ENCODE measurements around the gene CMBL. TPM values are rescaled to one million over a fixed set of nuclear protein-coding genes. Genes with fewer than 3 reads are reported as not detected.
"Not testable (repeated sequence)": the region's sequence is repeated elsewhere in the genome, so short reads cannot be mapped to it uniquely, and the experiment has no call there.

The CMBL gene
- total and polyA plus RNA-seq, 2 of the 13 experiments (the other 11 are each of a cell fraction or from before 2014, with no cell fraction given): 11.5 to 17.0 TPM

- Histone ChIP-seq H4K20me1 (ENCODE audit: insufficient read depth, low read length) (no peaks in the 10 kb centered on the region), H3K4me2 (ENCODE audit: low read depth, low read length) (no peak overlapping the region), H3K9ac (ENCODE audit: insufficient read depth, low read depth, low read length) (no peak overlapping the region), H3K27me3 (ENCODE audit: control insufficient read depth in 1 of 2, insufficient read depth in 2 of 2, low read length in 2 of 2) (no peaks in the 10 kb centered on the region), H3K27ac (ENCODE audit: extremely low read length, insufficient read depth, low read length) (no peak overlapping the region), H3K4me1 (ENCODE audit: insufficient read depth, low read length) (no peaks in the 10 kb centered on the region), H3K9me3 (ENCODE audit: low read length) (no peaks in the 10 kb centered on the region), H3K79me2 (ENCODE audit: insufficient read depth, low read length) (no peaks in the 10 kb centered on the region), H3K36me3 (replicated peaks in 1 of 2; ENCODE audit: control insufficient read depth in 1 of 2, insufficient read depth in 2 of 2, low read length in 2 of 2) (peaks cover 2 to 15% of the 10 kb centered on the region in 2 experiments; a peak in 3 of 5 replicates), H3K4me3 (replicated peaks in 1 of 3; ENCODE audit: insufficient read depth in 1 of 3, low read depth in 2 of 3, low read length in 3 of 3) (no peak overlapping the region), H2AFZ (ENCODE audit: low read length) (no peak overlapping the region)
- TF ChIP-seq HIC2 (CRISPR knock-in tag; IDR thresholded peaks at IDR 0.05; ENCODE audit: low read depth) (no peak), JUND (CRISPR knock-in tag; IDR thresholded peaks at IDR 0.05) (no peak), XBP1 (CRISPR knock-in tag; IDR thresholded peaks at IDR 0.05) (no peak)
- ChIA-PET CTCF (ENCODE audit: low intra/inter-chr PET ratio, low total read pairs) (no interaction called here), POLR2A (no interaction called here)
- DNase-seq (ENCODE audit: low spot score) (no peak), FAIRE-seq (no peak), ATAC-seq (no peak)
- in situ Hi-C loops (cut with HindIII; ENCODE audit: extremely low pct_ligation_motif_present, low pct_unique_long_range_greater_than_20kb) (loop anchor here (10.0 kb wide), 2 partner anchors 78 to 338 kb away; no protein-coding TSS in a partner anchor), intact Hi-C loops (cut with micrococcal nuclease; ENCODE audit: unreplicated experiment) (no loop called here)
- WGBS (ENCODE audit: low lambda C conversion rate): 95% methylated on average over 7 of the region's 7 CpGs
- BruUV-seq (replicated peaks): no TSS peak
These were observed 20.9 kb downstream of the CMBL start for GRCh38 chr5:10286862-10287227.

GRCh38 chr5:10286162-10286861 lies 21.4 kb downstream of the CMBL start:
- POLR2A ChIA-PET: interaction anchor here (0.6 kb wide), 1 partner anchor 30 kb away, joined by 3 read pairs; no protein-coding TSS in a partner anchor
- ATAC-seq (no peak), FAIRE-seq (no peak), DNase-seq (ENCODE audit: low spot score) (no peak)
- no peak overlapping the region for H3K27ac ChIP-seq (ENCODE audit: extremely low read length, insufficient read depth, low read length)
- intact Hi-C loops (cut with micrococcal nuclease; ENCODE audit: unreplicated experiment) (no loop called here), in situ Hi-C loops (cut with HindIII; ENCODE audit: extremely low pct_ligation_motif_present, low pct_unique_long_range_greater_than_20kb) (loop anchor here (10.0 kb wide), 2 partner anchors 78 to 338 kb away; no protein-coding TSS in a partner anchor)
- no peak for TF ChIP-seq SP1 (IDR thresholded peaks at IDR 0.05)
- TF ChIP-seq SP1 (CRISPR knock-in tag; IDR thresholded peaks at IDR 0.05): no peak
- no peak for TF ChIP-seq WIZ (CRISPR knock-in tag; IDR thresholded peaks at IDR 0.05)
- TF ChIP-seq HDAC2 (CRISPR knock-in tag; IDR thresholded peaks at IDR 0.05): no peak
- TF ChIP-seq PBX2 (CRISPR knock-in tag; IDR thresholded peaks at IDR 0.05): no peak
- no peak for TF ChIP-seq GTF2F1 (IDR thresholded peaks at IDR 0.05; ENCODE audit: low read length)
- TF ChIP-seq MBD4 (IDR thresholded peaks at IDR 0.05; ENCODE audit: borderline replicate concordance, low read length): no peak
- H3K36me3 ChIP-seq (replicated peaks in 1 of 2; ENCODE audit: control insufficient read depth in 1 of 2, insufficient read depth in 2 of 2, low read length in 2 of 2): peaks cover 2 to 15% of the 10 kb centered on the region in 2 experiments; a peak in 3 of 5 replicates
- no peak overlapping the region for H3K4me2 ChIP-seq (ENCODE audit: low read depth, low read length)
- no peaks in the 10 kb centered on the region for H4K20me1 ChIP-seq (ENCODE audit: insufficient read depth, low read length)
- CTCF ChIA-PET (ENCODE audit: low intra/inter-chr PET ratio, low total read pairs): no interaction called here
- H3K9ac ChIP-seq (ENCODE audit: insufficient read depth, low read depth, low read length): no peak overlapping the region
- BruUV-seq (replicated peaks): no TSS peak
- no peak overlapping the region for H3K4me3 ChIP-seq (replicated peaks in 1 of 3; ENCODE audit: insufficient read depth in 1 of 3, low read depth in 2 of 3, low read length in 3 of 3)
- H3K4me1 ChIP-seq (ENCODE audit: insufficient read depth, low read length): no peaks in the 10 kb centered on the region
- H2AFZ ChIP-seq (ENCODE audit: low read length): no peak overlapping the region
- 91% methylated on average over 3 of the region's 6 CpGs for WGBS (ENCODE audit: low lambda C conversion rate)
- no peaks in the 10 kb centered on the region for H3K79me2 ChIP-seq (ENCODE audit: insufficient read depth, low read length)
- H3K27me3 ChIP-seq (ENCODE audit: control insufficient read depth in 1 of 2, insufficient read depth in 2 of 2, low read length in 2 of 2): no peaks in the 10 kb centered on the region
- no peaks in the 10 kb centered on the region for H3K9me3 ChIP-seq (ENCODE audit: low read length)

- WGBS (ENCODE audit: low lambda C conversion rate): 90% methylated on average over 8 of the region's 8 CpGs
- CTCF ChIA-PET (ENCODE audit: low intra/inter-chr PET ratio, low total read pairs); H3K9me3 ChIP-seq (ENCODE audit: low read length); H3K27me3 ChIP-seq (ENCODE audit: control insufficient read depth in 1 of 2, insufficient read depth in 2 of 2, low read length in 2 of 2); H3K4me3 ChIP-seq (replicated peaks in 1 of 3; ENCODE audit: insufficient read depth in 1 of 3, low read depth in 2 of 3, low read length in 3 of 3); H3K27ac ChIP-seq (ENCODE audit: extremely low read length, insufficient read depth, low read length); H3K79me2 ChIP-seq (ENCODE audit: insufficient read depth, low read length); DNase-seq (ENCODE audit: low spot score); FAIRE-seq; H3K4me2 ChIP-seq (ENCODE audit: low read depth, low read length); ATAC-seq; H3K9ac ChIP-seq (ENCODE audit: insufficient read depth, low read depth, low read length); H4K20me1 ChIP-seq (ENCODE audit: insufficient read depth, low read length); BruUV-seq (replicated peaks); H3K4me1 ChIP-seq (ENCODE audit: insufficient read depth, low read length); H2AFZ ChIP-seq (ENCODE audit: low read length): not testable (repeated sequence)
- in situ Hi-C loops (cut with HindIII; ENCODE audit: extremely low pct_ligation_motif_present, low pct_unique_long_range_greater_than_20kb) (loop anchor here (10.0 kb wide), 2 partner anchors 79 to 339 kb away; no protein-coding TSS in a partner anchor), intact Hi-C loops (cut with micrococcal nuclease; ENCODE audit: unreplicated experiment) (loop anchor here (2.0 kb wide), 1 partner anchor 67 kb away; the partner anchor contains the start of gene MARCHF6)
- H3K36me3 ChIP-seq (replicated peaks in 1 of 2; ENCODE audit: control insufficient read depth in 1 of 2, insufficient read depth in 2 of 2, low read length in 2 of 2): peaks cover 2 to 15% of the 10 kb centered on the region in 2 experiments; a peak in 3 of 5 replicates
- POLR2A ChIA-PET: interaction anchor here (0.6 kb wide), 1 partner anchor 31 kb away, joined by 3 read pairs; no protein-coding TSS in a partner anchor
These were observed 22.3 kb downstream of the CMBL start for GRCh38 chr5:10285362-10285761.

Measured in HepG2 (cell line).